ENCODE data around the gene NOXO1.
A peak's percentile ranks its signal among the peaks of the same experiment; 100 is the strongest.
"Not testable (repeated sequence)": the region's sequence is repeated elsewhere in the genome, so short reads cannot be mapped to it uniquely, and the experiment has no call there.

Gene NOXO1

GRCh38 chr16:1981398-1981836 lies at the start of gene NOXO1:
TSS of gene NOXO1 (minus strand) at chr16:1981469. CDS start at chr16:1981179, 290 bp downstream.
- no peak for DNase-seq

GRCh38 chr16:2030036-2030435 lies 48.8 kb upstream of the NOXO1 start:
- no peak for DNase-seq

- no peak for DNase-seq
Measured at GRCh38 chr16:2029350-2029749, 48.1 kb upstream of the NOXO1 start.

GRCh38 chr16:2028620-2029220 lies 47.5 kb upstream of the NOXO1 start:
- no peak for DNase-seq

GRCh38 chr16:2028146-2028545 lies 46.9 kb upstream of the NOXO1 start:
- no peak for DNase-seq

- peak; percentile 34 for DNase-seq
Measured at GRCh38 chr16:2027024-2028010, 46.0 kb upstream of the NOXO1 start.

- no peak for DNase-seq
Measured at GRCh38 chr16:2026461-2027023, 45.3 kb upstream of the NOXO1 start, which contains the start of gene NHERF2. TSS of gene NHERF2 (plus strand) at chr16:2026902. CDS start at chr16:2027006, 104 bp downstream.

- DNase-seq = no peak
Measured at GRCh38 chr16:2025878-2026460, 44.7 kb upstream of the NOXO1 start.

GRCh38 chr16:2025251-2025650 lies 44.0 kb upstream of the NOXO1 start:
- no peak for DNase-seq

- DNase-seq = no peak
Measured at GRCh38 chr16:2024032-2024420, 42.8 kb upstream of the NOXO1 start.

- peak; percentile 86 for DNase-seq
Measured at GRCh38 chr16:2023092-2024031, 42.1 kb upstream of the NOXO1 start.

- no peak for DNase-seq
Measured at GRCh38 chr16:2022723-2023091, 41.4 kb upstream of the NOXO1 start.

- DNase-seq = peak; percentile 51
Measured at GRCh38 chr16:2019921-2020831, 38.9 kb upstream of the NOXO1 start.

- DNase-seq = peak; percentile 69
Measured at GRCh38 chr16:2019518-2019920, 38.2 kb upstream of the NOXO1 start, which contains the start of gene NPW. TSS of gene NPW (plus strand) at chr16:2019785.

GRCh38 chr16:2016407-2016922 lies 35.2 kb upstream of the NOXO1 start:
- DNase-seq = no peak

GRCh38 chr16:2015947-2016208 lies 34.6 kb upstream of the NOXO1 start:
- no peak for DNase-seq

- DNase-seq = peak; percentile 67
Measured at GRCh38 chr16:2015117-2015946, 34.1 kb upstream of the NOXO1 start.

- DNase-seq = no peak
Measured at GRCh38 chr16:2013527-2013926, 32.3 kb upstream of the NOXO1 start.

- not testable (repeated sequence) for DNase-seq
Measured at GRCh38 chr16:2011726-2012125, 30.5 kb upstream of the NOXO1 start.
